RWPE1 (cell line): ENCODE results near the gene FKBP11.
A peak's percentile ranks its signal among the peaks of the same experiment; 100 is the strongest.

ENCODE experiments used
- CTCF ChIA-PET: fragments of 350-600 bp; sonication (Branson Sonifier 250); formaldehyde crosslinking; extraction: SDS; loops from one replicate; lab custom pipeline; 2021; lab: Yijun Ruan, JAX
- POLR2A ChIA-PET: fragments of 400-600 bp; formaldehyde crosslinking; extraction: SDS; loops from one replicate; lab custom pipeline; 2020; ENCODE audit warnings: antibody characterized with exemption; ENCODE audit not compliant: low non-redundant PET; lab: Yijun Ruan, JAX
- DNase-seq: peaks from one replicate; pipeline ENCODE4 v3.0.0; 2012; ENCODE audit warnings: low spot score
- H3K27ac ChIP-seq: fragments of 450-650 bp; 2 replicates; pipeline ENCODE4 v1.5.1; 2017
- CTCF ChIP-seq: fragments of 450-650 bp; conservative IDR thresholded peaks from 2 replicates; pipeline ENCODE4 v1.5.1; 2017; ENCODE audit warnings: low read depth, mild to moderate bottlenecking

FKBP11 gene

GRCh38 chr12:48907245-48907644 lies 18.0 kb downstream of the FKBP11 start:
- H3K27ac ChIP-seq: no peak overlapping the region
- ChIA-PET CTCF (no interaction called here), POLR2A (no interaction called here)
- TF ChIP-seq CTCF: no peak
- no peak for DNase-seq

GRCh38 chr12:48903982-48904411 lies 21.3 kb downstream of the FKBP11 start:
- ChIA-PET POLR2A (no interaction called here), CTCF (interaction anchor here (0.6 to 1.2 kb wide), 4 partner anchors 13 to 93 kb away, joined by 3 to 10 read pairs (median 6); no protein-coding TSS in a partner anchor)
- 0 out of 2 replicates have a peak, but pooled peaks have one; percentile 14 for TF ChIP-seq CTCF
- no peak overlapping the region for H3K27ac ChIP-seq
- DNase-seq: peak; percentile 55

GRCh38 chr12:48903363-48903981 lies 21.8 kb downstream of the FKBP11 start:
- ChIA-PET POLR2A (no interaction called here), CTCF (interaction anchor here (0.6 to 1.2 kb wide), 3 partner anchors 13 to 93 kb away, joined by 3 to 10 read pairs (median 6); no protein-coding TSS in a partner anchor)
- no peak for DNase-seq
- no peak overlapping the region for H3K27ac ChIP-seq
- TF ChIP-seq CTCF: no peak

- no peak overlapping the region for H3K27ac ChIP-seq
- TF ChIP-seq CTCF: no peak
- CTCF ChIA-PET: interaction anchor here (0.8 kb wide), 1 partner anchor 10 kb away, joined by 3 read pairs; no protein-coding TSS in a partner anchor
- POLR2A ChIA-PET: no interaction called here
- no peak for DNase-seq
Observed at GRCh38 chr12:48901278-48901677, 24.0 kb downstream of the FKBP11 start.

GRCh38 chr12:48899651-48900050 lies 25.6 kb downstream of the FKBP11 start:
- TF ChIP-seq CTCF: no peak
- POLR2A ChIA-PET: no interaction called here
- no peak for DNase-seq
- H3K27ac ChIP-seq: no peak overlapping the region
- CTCF ChIA-PET: interaction anchor here (1.1 kb wide), 1 partner anchor 12 kb away, joined by 11 read pairs; no protein-coding TSS in a partner anchor

- CTCF ChIA-PET: interaction anchor here (0.7 kb wide), 1 partner anchor 624 kb away, joined by 3 read pairs; no protein-coding TSS in a partner anchor
- TF ChIP-seq CTCF: no peak
- no peak for DNase-seq
- POLR2A ChIA-PET: no interaction called here
- no peak overlapping the region for H3K27ac ChIP-seq
Observed at GRCh38 chr12:48894271-48894670, 31.0 kb downstream of the FKBP11 start.
